ENCODE data around the gene CAPN11. TPM values are rescaled to one million over a fixed set of nuclear protein-coding genes. Genes with fewer than 3 reads are reported as not detected.
A peak's percentile ranks its signal among the peaks of the same experiment; 100 is the strongest.

The CAPN11 gene
- total RNA-seq, 1 experiment from 2014 or later: not detected

DNA sequence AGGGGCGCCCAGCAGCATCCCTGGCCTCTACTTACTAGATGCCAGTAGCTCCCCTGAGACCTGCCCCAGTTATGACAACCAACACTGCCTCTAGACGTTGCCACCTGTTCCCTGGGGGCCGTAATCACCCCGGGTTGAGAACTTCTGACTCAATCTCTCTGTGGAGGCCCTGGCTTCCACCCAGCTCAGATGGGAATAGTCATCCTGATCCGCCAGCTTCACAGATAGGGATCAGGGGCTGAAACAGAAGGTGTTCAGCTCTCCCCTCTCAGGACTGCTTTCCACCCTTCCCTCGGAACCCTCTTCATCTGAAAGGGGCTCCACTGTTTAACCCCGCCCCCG is 3.3 kb downstream of the CAPN11 start:
- no peak overlapping the region for H3K27ac ChIP-seq (ENCODE audit: low read length)
- BruUV-seq (replicated peaks): no TSS peak
- POLR2A ChIA-PET (ENCODE audit: unreplicated experiment): no interaction called here
- H2AFZ ChIP-seq (ENCODE audit: low read length): no peak overlapping the region
- ATAC-seq (peak; percentile 44), DNase-seq (peak; percentile 54)
- CTCF ChIA-PET: no interaction called here
- peaks cover 9% of the 10 kb centered on the region; the same call in 1 of the 2 replicates for H3K4me1 ChIP-seq (ENCODE audit: insufficient read depth, low read length)
- no peaks in the 10 kb centered on the region for H3K36me3 ChIP-seq (ENCODE audit: low read depth, low read length)
- H3K27me3 ChIP-seq (ENCODE audit: low read length): no peaks in the 10 kb centered on the region
- no peaks in the 10 kb centered on the region for H3F3A ChIP-seq (ENCODE audit: low read length, unreplicated experiment)
- intact Hi-C loops (cut with micrococcal nuclease): no loop called here
- no peak overlapping the region for H3K9ac ChIP-seq (ENCODE audit: low read length)
- no peaks in the 10 kb centered on the region for H3K9me3 ChIP-seq (ENCODE audit: low read length)
- TF ChIP-seq CTCF (conservative IDR thresholded peaks at IDR 0.05; ENCODE audit: low read depth, low read length): no peak
- no peak for TF ChIP-seq EZH2 (IDR thresholded peaks at IDR 0.05; ENCODE audit: low read length, unreplicated experiment)
- no peak for TF ChIP-seq EZH2phosphoT487 (IDR thresholded peaks at IDR 0.05; ENCODE audit: borderline replicate concordance, low read length)
- no peaks in the 10 kb centered on the region for H3K9me2 ChIP-seq (replicated peaks; ENCODE audit: low read length)
- H3K4me2 ChIP-seq (ENCODE audit: low read length): no peak overlapping the region
- H4K20me1 ChIP-seq (ENCODE audit: low read length): no peaks in the 10 kb centered on the region
- H3K4me3 ChIP-seq (ENCODE audit: low read length): no peak overlapping the region
- no peaks in the 10 kb centered on the region for H3K79me2 ChIP-seq (ENCODE audit: low read length)

DNA sequence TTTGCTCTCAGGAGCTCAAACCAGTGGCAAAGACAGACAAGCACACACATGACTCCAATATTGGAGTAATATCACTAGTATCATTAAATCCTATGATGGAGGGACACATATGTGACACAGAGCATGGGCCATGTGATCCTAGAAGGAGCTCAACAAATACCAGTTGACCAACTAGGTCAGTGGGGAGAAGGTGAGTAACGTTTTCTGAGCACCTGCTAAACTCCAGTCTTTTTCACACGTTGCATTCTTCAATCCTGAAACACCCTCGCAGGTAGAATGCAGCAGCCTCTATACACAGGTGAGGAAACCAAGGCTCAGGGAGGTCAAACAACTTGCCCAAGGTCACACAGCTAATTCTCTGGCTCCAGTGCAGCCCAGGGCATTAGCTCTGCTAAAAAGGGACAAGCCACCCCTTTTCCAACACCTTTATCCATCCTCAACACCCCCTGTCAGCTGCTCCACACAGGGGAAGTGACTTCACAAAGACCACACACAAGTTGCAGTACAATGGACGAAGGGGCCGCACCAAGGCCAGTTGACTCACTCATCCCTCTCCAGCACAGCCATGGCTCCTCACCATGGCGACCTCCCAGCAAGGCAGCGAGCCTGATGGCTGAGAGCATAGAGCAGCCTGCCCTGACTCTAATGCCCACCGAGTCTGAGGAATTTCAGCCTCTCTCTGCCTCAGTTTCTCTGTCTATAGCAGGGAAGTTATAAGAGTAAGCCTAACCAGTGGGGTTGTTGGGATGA is 4.4 kb downstream of the CAPN11 start:
- ChIA-PET CTCF (no interaction called here), POLR2A (ENCODE audit: unreplicated experiment) (no interaction called here)
- H3K36me3 ChIP-seq (ENCODE audit: low read depth, low read length): no peaks in the 10 kb centered on the region
- TF ChIP-seq EZH2 (IDR thresholded peaks at IDR 0.05; ENCODE audit: low read length, unreplicated experiment): no peak
- TF ChIP-seq CTCF (conservative IDR thresholded peaks at IDR 0.05; ENCODE audit: low read depth, low read length): no peak
- no peak for TF ChIP-seq EZH2phosphoT487 (IDR thresholded peaks at IDR 0.05; ENCODE audit: borderline replicate concordance, low read length)
- peaks cover 9% of the 10 kb centered on the region; the same call in 1 of the 2 replicates for H3K4me1 ChIP-seq (ENCODE audit: insufficient read depth, low read length)
- no peaks in the 10 kb centered on the region for H3F3A ChIP-seq (ENCODE audit: low read length, unreplicated experiment)
- no peak overlapping the region for H3K27ac ChIP-seq (ENCODE audit: low read length)
- DNase-seq (no peak), ATAC-seq (no peak)
- no peaks in the 10 kb centered on the region for H3K9me3 ChIP-seq (ENCODE audit: low read length)
- no peaks in the 10 kb centered on the region for H3K27me3 ChIP-seq (ENCODE audit: low read length)
- H3K79me2 ChIP-seq (ENCODE audit: low read length): no peaks in the 10 kb centered on the region
- H3K9me2 ChIP-seq (replicated peaks; ENCODE audit: low read length): no peaks in the 10 kb centered on the region
- H4K20me1 ChIP-seq (ENCODE audit: low read length): no peaks in the 10 kb centered on the region
- H2AFZ ChIP-seq (ENCODE audit: low read length): no peak overlapping the region
- intact Hi-C loops (cut with micrococcal nuclease): no loop called here
- no peak overlapping the region for H3K9ac ChIP-seq (ENCODE audit: low read length)
- H3K4me3 ChIP-seq (ENCODE audit: low read length): no peak overlapping the region
- no TSS peak for BruUV-seq (replicated peaks)
- H3K4me2 ChIP-seq (ENCODE audit: low read length): no peak overlapping the region

DNA sequence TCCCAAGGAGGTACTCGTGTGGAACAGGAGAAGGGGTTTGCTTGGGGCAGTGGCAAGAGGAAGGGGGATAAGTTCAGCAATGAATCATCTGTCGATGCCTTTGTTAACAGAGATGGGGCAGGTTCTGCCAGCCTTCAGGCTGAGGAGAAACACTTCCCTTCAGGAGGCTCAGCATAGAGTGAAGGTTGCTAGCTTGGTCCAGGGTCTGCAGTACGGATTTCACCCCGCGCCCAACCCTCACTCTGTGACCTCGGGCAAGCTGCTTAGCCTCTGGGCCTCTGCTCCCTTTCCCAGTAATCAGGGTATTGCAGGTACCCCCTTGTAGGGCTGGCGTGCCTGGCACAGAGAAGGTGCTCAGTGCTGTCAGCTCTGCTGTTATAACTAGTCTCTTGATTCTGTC is 7.5 kb downstream of the CAPN11 start:
- Histone ChIP-seq H3K4me3 (ENCODE audit: low read length) (no peak overlapping the region), H3F3A (ENCODE audit: low read length, unreplicated experiment) (no peaks in the 10 kb centered on the region), H3K9ac (ENCODE audit: low read length) (no peak overlapping the region), H3K79me2 (ENCODE audit: low read length) (no peaks in the 10 kb centered on the region), H3K27me3 (ENCODE audit: low read length) (no peaks in the 10 kb centered on the region), H3K4me2 (ENCODE audit: low read length) (no peak overlapping the region), H3K4me1 (ENCODE audit: insufficient read depth, low read length) (peaks cover 8% of the 10 kb centered on the region; the same call in 1 of the 2 replicates), H3K9me3 (ENCODE audit: low read length) (no peaks in the 10 kb centered on the region), H3K9me2 (replicated peaks; ENCODE audit: low read length) (no peaks in the 10 kb centered on the region), H3K27ac (ENCODE audit: low read length) (no peak overlapping the region), H3K36me3 (ENCODE audit: low read depth, low read length) (no peaks in the 10 kb centered on the region), H2AFZ (ENCODE audit: low read length) (no peak overlapping the region), H4K20me1 (ENCODE audit: low read length) (no peaks in the 10 kb centered on the region)
- ChIA-PET POLR2A (ENCODE audit: unreplicated experiment) (no interaction called here), CTCF (no interaction called here)
- DNase-seq: no peak
- intact Hi-C loops (cut with micrococcal nuclease): no loop called here
- no peak for ATAC-seq
- no peak for TF ChIP-seq EZH2phosphoT487 (IDR thresholded peaks at IDR 0.05; ENCODE audit: borderline replicate concordance, low read length)
- no peak for TF ChIP-seq EZH2 (IDR thresholded peaks at IDR 0.05; ENCODE audit: low read length, unreplicated experiment)
- TF ChIP-seq CTCF (conservative IDR thresholded peaks at IDR 0.05; ENCODE audit: low read depth, low read length): no peak
- no TSS peak for BruUV-seq (replicated peaks)
